Mesothelial cell of epicardium (in vitro differentiated cells): ENCODE measurements around the gene TMEM132D. TPM values are rescaled to one million over a fixed set of nuclear protein-coding genes. Genes with fewer than 3 reads are reported as not detected.

Experiments
- DNase-seq, 2 experiments: peaks; one replicate each; pipeline ENCODE4 v3.0.0; 2021; ENCODE audit warnings: low spot score in 2 of 2; ENCODE audit not compliant: unreplicated experiment in 2 of 2
- H3K27ac Mint-ChIP-seq: 2 replicates; pipeline ENCODE4 v1.8.0; 2021; ENCODE audit warnings: mixed read lengths
- H3K27me3 Mint-ChIP-seq: 2 replicates; pipeline ENCODE4 v1.8.0; 2021; ENCODE audit warnings: low read depth, mixed read lengths
- H3K36me3 Mint-ChIP-seq: 2 replicates; pipeline ENCODE4 v1.8.0; 2021; ENCODE audit warnings: mixed read lengths
- H3K4me1 Mint-ChIP-seq: 2 replicates; pipeline ENCODE4 v1.8.0; 2021; ENCODE audit warnings: mixed read lengths
- H3K4me3 Mint-ChIP-seq: 2 replicates; pipeline ENCODE4 v1.8.0; 2021; ENCODE audit warnings: mild to moderate bottlenecking, moderate library complexity, mixed read lengths
- H3K9me3 Mint-ChIP-seq: 2 replicates; pipeline ENCODE4 v1.8.0; 2021; ENCODE audit warnings: mixed read lengths
- total RNA-seq: library from RNA; stranded (reverse); gene quantifications from 3 replicates; pipeline ENCODE4 v1.2.1, GENCODE V29; 2021
- TF ChIP-seq, protein P1 (sequence below): fragments of 200-600 bp; sonication (generic); IDR thresholded peaks from one replicate; pipeline ENCODE4 v1.5.0; 2021; ENCODE audit warnings: antibody characterized with exemption; ENCODE audit not compliant: unreplicated experiment

TMEM132D gene
- total RNA-seq, 1 donor from 2014 or later, result 0.07 TPM

DNA sequence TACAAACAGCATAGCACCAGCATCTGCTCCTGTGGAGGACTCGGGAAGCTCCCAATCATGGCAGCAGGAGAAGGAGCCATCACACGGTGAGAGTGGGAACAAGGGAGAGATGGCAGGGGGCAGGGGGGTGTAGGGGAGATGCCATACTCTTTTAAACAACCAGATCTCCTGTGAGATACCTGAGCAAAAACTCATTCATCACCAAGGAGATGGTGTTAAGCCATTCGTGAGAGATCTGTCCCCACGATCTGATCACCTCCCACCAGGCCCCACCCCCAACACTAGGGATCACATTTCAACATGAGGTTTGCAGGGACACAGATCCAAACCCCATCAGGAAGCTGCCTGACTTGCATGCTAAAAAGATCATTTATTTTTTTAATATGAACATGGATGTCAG is 499.3 kb downstream of the TMEM132D start:
- Mint-ChIP-seq H3K36me3 (no peaks in the 10 kb centered on the region), H3K4me3 (no peak overlapping the region), H3K27ac (no peak overlapping the region), H3K4me1 (no peaks in the 10 kb centered on the region), H3K9me3 (peaks cover 5% of the 10 kb centered on the region), H3K27me3 (peaks cover 1% of the 10 kb centered on the region)
- DNase-seq, result no peak
- TF ChIP-seq, protein P1, sequence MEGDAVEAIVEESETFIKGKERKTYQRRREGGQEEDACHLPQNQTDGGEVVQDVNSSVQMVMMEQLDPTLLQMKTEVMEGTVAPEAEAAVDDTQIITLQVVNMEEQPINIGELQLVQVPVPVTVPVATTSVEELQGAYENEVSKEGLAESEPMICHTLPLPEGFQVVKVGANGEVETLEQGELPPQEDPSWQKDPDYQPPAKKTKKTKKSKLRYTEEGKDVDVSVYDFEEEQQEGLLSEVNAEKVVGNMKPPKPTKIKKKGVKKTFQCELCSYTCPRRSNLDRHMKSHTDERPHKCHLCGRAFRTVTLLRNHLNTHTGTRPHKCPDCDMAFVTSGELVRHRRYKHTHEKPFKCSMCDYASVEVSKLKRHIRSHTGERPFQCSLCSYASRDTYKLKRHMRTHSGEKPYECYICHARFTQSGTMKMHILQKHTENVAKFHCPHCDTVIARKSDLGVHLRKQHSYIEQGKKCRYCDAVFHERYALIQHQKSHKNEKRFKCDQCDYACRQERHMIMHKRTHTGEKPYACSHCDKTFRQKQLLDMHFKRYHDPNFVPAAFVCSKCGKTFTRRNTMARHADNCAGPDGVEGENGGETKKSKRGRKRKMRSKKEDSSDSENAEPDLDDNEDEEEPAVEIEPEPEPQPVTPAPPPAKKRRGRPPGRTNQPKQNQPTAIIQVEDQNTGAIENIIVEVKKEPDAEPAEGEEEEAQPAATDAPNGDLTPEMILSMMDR, result no peak

DNA sequence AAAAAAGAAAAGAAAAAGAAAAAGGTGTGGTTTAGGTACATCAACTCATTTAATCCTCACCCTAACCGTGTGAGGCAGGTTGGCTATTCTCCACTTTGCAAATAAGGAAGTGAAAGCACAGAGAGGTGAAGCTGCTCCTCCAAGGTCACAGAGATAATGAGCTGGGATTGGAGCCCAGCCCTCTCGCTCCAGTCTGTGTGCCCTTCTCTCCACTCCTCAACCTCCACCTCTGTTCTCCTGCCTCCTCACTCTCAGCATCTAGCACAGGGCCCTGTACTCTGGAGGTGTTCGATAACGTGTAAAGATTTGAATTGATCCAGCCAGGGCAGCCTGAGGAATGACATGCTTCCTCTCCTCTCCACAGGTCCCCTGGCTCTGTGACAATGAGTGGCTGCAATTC is 502.3 kb downstream of the TMEM132D start:
- H3K36me3 Mint-ChIP-seq, result no peaks in the 10 kb centered on the region
- no peak for DNase-seq
- H3K4me1 Mint-ChIP-seq, result no peaks in the 10 kb centered on the region
- no peaks in the 10 kb centered on the region for H3K27me3 Mint-ChIP-seq
- TF ChIP-seq, protein P1, result no peak
- no peak overlapping the region for H3K4me3 Mint-ChIP-seq
- peaks cover 21% of the 10 kb centered on the region for H3K9me3 Mint-ChIP-seq
- no peak overlapping the region for H3K27ac Mint-ChIP-seq

DNA sequence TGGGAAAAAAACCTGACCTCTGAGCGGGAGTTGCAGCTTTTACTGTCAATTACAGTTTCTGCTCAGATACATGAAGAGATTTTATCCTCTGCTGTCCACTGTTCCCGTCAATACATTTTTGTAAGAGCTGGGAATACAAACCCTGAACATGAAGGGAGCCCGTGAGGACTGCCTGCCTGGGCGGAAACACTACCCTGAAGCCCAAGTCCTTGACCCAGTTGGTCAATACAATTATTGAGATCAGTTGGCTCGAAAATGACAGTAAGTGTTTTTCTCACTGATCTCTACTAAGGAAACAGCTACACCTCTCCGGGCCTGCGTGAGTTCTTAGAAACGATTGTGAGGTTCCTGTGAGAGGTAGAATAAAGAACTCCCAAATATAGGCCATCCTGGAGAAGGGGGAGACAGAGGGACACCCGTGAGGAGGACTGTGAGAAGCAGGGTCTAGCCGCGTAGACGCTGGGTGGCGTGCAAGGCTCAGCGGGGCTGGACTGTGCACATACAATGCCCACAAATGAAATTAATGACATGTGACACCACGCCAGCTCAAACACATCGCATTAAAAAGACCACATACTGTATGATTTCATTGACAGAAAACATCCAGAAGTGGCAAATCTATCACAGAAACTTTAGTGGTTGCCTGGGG is 509.5 kb downstream of the TMEM132D start:
- no peak for DNase-seq
- Mint-ChIP-seq H3K27ac (no peak overlapping the region), H3K9me3 (peaks cover 13% of the 10 kb centered on the region), H3K36me3 (no peaks in the 10 kb centered on the region), H3K27me3 (no peaks in the 10 kb centered on the region), H3K4me3 (no peak overlapping the region), H3K4me1 (no peaks in the 10 kb centered on the region)
- TF ChIP-seq, protein P1, result no peak

DNA sequence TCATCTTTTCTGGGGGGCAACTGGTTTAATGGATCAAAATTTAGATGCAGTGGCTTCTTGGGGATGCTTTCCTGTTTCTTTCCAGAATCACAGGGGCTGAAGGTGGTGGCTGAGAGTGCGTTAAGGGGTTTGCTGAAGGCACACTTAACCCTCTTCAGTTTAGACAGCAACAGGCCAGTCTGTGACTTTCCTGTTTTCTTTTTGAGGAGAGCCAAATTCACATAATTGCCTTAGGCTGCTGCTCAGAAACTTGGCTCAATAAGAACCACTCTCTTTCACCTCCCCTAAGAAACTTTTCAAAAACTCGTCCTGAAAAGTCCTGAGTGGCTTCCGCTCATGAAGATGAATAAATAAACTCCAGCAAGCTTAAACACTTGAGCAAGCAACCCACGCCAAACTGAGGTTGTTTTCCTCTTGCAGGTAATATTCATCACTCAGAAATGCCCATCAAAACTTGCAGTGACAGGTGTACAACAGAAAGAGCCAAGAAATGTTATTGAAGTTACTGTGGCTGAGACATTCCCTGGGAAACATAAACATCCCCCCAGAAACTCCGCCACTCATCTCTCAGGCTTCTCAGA is 510.4 kb downstream of the TMEM132D start:
- TF ChIP-seq, protein P1, result no peak
- no peak for DNase-seq
- peaks cover 9% of the 10 kb centered on the region for H3K9me3 Mint-ChIP-seq
- no peaks in the 10 kb centered on the region for H3K27me3 Mint-ChIP-seq
- no peak overlapping the region for H3K4me3 Mint-ChIP-seq
- H3K36me3 Mint-ChIP-seq, result no peaks in the 10 kb centered on the region
- no peaks in the 10 kb centered on the region for H3K4me1 Mint-ChIP-seq
- H3K27ac Mint-ChIP-seq, result no peak overlapping the region

DNA sequence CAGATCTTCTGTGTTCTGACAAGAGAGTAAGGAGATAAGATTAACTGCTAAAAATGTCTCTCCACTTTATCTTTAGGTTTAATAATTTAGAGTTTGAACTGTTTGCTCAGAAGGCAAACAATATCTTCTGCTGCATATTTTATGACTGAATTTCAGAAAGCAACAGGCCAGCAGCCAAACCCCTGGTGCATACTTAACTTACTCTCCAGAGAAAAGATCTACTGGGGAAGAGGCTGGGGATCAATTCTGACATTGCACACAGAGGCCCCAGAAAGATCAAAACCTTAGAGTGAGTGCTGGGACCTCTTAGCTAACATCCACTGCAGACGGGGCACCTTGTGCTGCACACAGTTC is 518.2 kb downstream of the TMEM132D start:
- Mint-ChIP-seq H3K4me3 (no peak overlapping the region), H3K27me3 (no peaks in the 10 kb centered on the region), H3K9me3 (no peaks in the 10 kb centered on the region), H3K4me1 (no peaks in the 10 kb centered on the region), H3K27ac (no peak overlapping the region), H3K36me3 (no peaks in the 10 kb centered on the region)
- no peak for DNase-seq
- TF ChIP-seq, protein P1, result no peak
